IPS-15b (cell line): ENCODE measurements around the gene RNASEH2B.

ENCODE experiments used
- H3K27me3 ChIP-seq: one replicate; pipeline ENCODE4 v1.6.1; 2013; ENCODE audit warnings: low read length; ENCODE audit not compliant: control insufficient read depth, insufficient read depth
- H3K36me3 ChIP-seq: one replicate; pipeline ENCODE4 v1.6.1; 2013; ENCODE audit warnings: low read length; ENCODE audit not compliant: control insufficient read depth, insufficient read depth
- H3K4me1 ChIP-seq: one replicate; pipeline ENCODE4 v1.6.1; 2013; ENCODE audit warnings: mild to moderate bottlenecking, low read length; ENCODE audit not compliant: control insufficient read depth, insufficient read depth
- H3K4me3 ChIP-seq: one replicate; pipeline ENCODE4 v1.5.1; 2013; ENCODE audit warnings: low read depth, low read length
- H3K9ac ChIP-seq: one replicate; pipeline ENCODE4 v1.6.1; 2013; ENCODE audit warnings: low read depth, mild to moderate bottlenecking, low read length
- H3K9me3 ChIP-seq: one replicate; pipeline ENCODE4 v1.6.1; 2013; ENCODE audit warnings: mild to moderate bottlenecking, low read length; ENCODE audit not compliant: control insufficient read depth, insufficient read depth

RNASEH2B gene

GRCh38 chr13:50888362-50888761 lies 21.2 kb upstream of the RNASEH2B start:
- H3K4me3 ChIP-seq, result no peak overlapping the region

GRCh38 chr13:50889317-50889716 lies 20.3 kb upstream of the RNASEH2B start:
- Histone ChIP-seq H3K27me3 (no peaks in the 10 kb centered on the region), H3K4me1 (peaks cover 17% of the 10 kb centered on the region), H3K9me3 (no peaks in the 10 kb centered on the region), H3K36me3 (no peaks in the 10 kb centered on the region), H3K4me3 (no peak overlapping the region), H3K9ac (no peak overlapping the region)

More at GRCh38 chr13:50888362-50888761, 21.2 kb upstream of the RNASEH2B start:
- Histone ChIP-seq H3K9ac (no peak overlapping the region), H3K4me1 (peaks cover 10% of the 10 kb centered on the region), H3K27me3 (no peaks in the 10 kb centered on the region), H3K36me3 (no peaks in the 10 kb centered on the region), H3K9me3 (no peaks in the 10 kb centered on the region)

GRCh38 chr13:50891206-50891605 lies 18.4 kb upstream of the RNASEH2B start:
- Histone ChIP-seq H3K4me1 (peaks cover 19% of the 10 kb centered on the region), H3K4me3 (no peak overlapping the region), H3K27me3 (no peaks in the 10 kb centered on the region), H3K36me3 (no peaks in the 10 kb centered on the region), H3K9me3 (no peaks in the 10 kb centered on the region), H3K9ac (no peak overlapping the region)

- no peaks in the 10 kb centered on the region for H3K27me3 ChIP-seq
- H3K4me1 ChIP-seq, result peaks cover 19% of the 10 kb centered on the region
- H3K4me3 ChIP-seq, result no peak overlapping the region
- no peaks in the 10 kb centered on the region for H3K36me3 ChIP-seq
- H3K9me3 ChIP-seq, result no peaks in the 10 kb centered on the region
- H3K9ac ChIP-seq, result no peak overlapping the region
These were observed 17.2 kb upstream of the RNASEH2B start for GRCh38 chr13:50892210-50892944.

GRCh38 chr13:50893211-50893852 lies 16.3 kb upstream of the RNASEH2B start:
- no peaks in the 10 kb centered on the region for H3K36me3 ChIP-seq
- no peaks in the 10 kb centered on the region for H3K27me3 ChIP-seq
- H3K9me3 ChIP-seq, result no peaks in the 10 kb centered on the region
- no peak overlapping the region for H3K4me3 ChIP-seq
- no peak overlapping the region for H3K9ac ChIP-seq
- H3K4me1 ChIP-seq, result peaks cover 19% of the 10 kb centered on the region

- Histone ChIP-seq H3K9ac (no peak overlapping the region), H3K27me3 (no peaks in the 10 kb centered on the region), H3K9me3 (no peaks in the 10 kb centered on the region), H3K4me1 (peaks cover 19% of the 10 kb centered on the region), H3K36me3 (no peaks in the 10 kb centered on the region), H3K4me3 (no peak overlapping the region)
These were observed 15.6 kb upstream of the RNASEH2B start for GRCh38 chr13:50894012-50894411.

GRCh38 chr13:50894504-50894903 lies 15.1 kb upstream of the RNASEH2B start:
- Histone ChIP-seq H3K4me3 (no peak overlapping the region), H3K9ac (no peak overlapping the region), H3K4me1 (peaks cover 19% of the 10 kb centered on the region)

GRCh38 chr13:50898338-50898737 lies 11.3 kb upstream of the RNASEH2B start:
- H3K4me1 ChIP-seq, result peaks cover 10% of the 10 kb centered on the region
- no peaks in the 10 kb centered on the region for H3K9me3 ChIP-seq
- H3K9ac ChIP-seq, result no peak overlapping the region
- no peaks in the 10 kb centered on the region for H3K27me3 ChIP-seq
- H3K4me3 ChIP-seq, result no peak overlapping the region
- H3K36me3 ChIP-seq, result no peaks in the 10 kb centered on the region

More at GRCh38 chr13:50894504-50894903, 15.1 kb upstream of the RNASEH2B start:
- no peaks in the 10 kb centered on the region for H3K9me3 ChIP-seq
- no peaks in the 10 kb centered on the region for H3K27me3 ChIP-seq
- H3K36me3 ChIP-seq, result no peaks in the 10 kb centered on the region

- no peaks in the 10 kb centered on the region for H3K36me3 ChIP-seq
- H3K9ac ChIP-seq, result no peak overlapping the region
- no peaks in the 10 kb centered on the region for H3K9me3 ChIP-seq
- H3K4me1 ChIP-seq, result no peaks in the 10 kb centered on the region
- H3K4me3 ChIP-seq, result no peak overlapping the region
- no peaks in the 10 kb centered on the region for H3K27me3 ChIP-seq
These were observed 7.9 kb upstream of the RNASEH2B start for GRCh38 chr13:50901701-50902100.

GRCh38 chr13:50905256-50905655 lies 4.3 kb upstream of the RNASEH2B start:
- H3K4me1 ChIP-seq, result peaks cover 3% of the 10 kb centered on the region
- H3K9me3 ChIP-seq, result no peaks in the 10 kb centered on the region
- no peak overlapping the region for H3K4me3 ChIP-seq
- no peaks in the 10 kb centered on the region for H3K36me3 ChIP-seq
- no peak overlapping the region for H3K9ac ChIP-seq
- H3K27me3 ChIP-seq, result no peaks in the 10 kb centered on the region

- no peak overlapping the region for H3K4me3 ChIP-seq
- H3K27me3 ChIP-seq, result no peaks in the 10 kb centered on the region
- H3K4me1 ChIP-seq, result peaks cover 15% of the 10 kb centered on the region
- H3K9ac ChIP-seq, result no peak overlapping the region
- no peaks in the 10 kb centered on the region for H3K9me3 ChIP-seq
- no peaks in the 10 kb centered on the region for H3K36me3 ChIP-seq
These were observed 1.8 kb upstream of the RNASEH2B start for GRCh38 chr13:50907781-50908180.

GRCh38 chr13:50908371-50908770 lies 1.2 kb upstream of the RNASEH2B start:
- peaks cover 15% of the 10 kb centered on the region for H3K4me1 ChIP-seq
- no peak overlapping the region for H3K9ac ChIP-seq
- no peaks in the 10 kb centered on the region for H3K36me3 ChIP-seq
- no peaks in the 10 kb centered on the region for H3K9me3 ChIP-seq
- no peaks in the 10 kb centered on the region for H3K27me3 ChIP-seq
- no peak overlapping the region for H3K4me3 ChIP-seq
